IPS DF 19.7 (cell line): ENCODE results near the gene CHAMP1.
A peak's percentile ranks its signal among the peaks of the same experiment; 100 is the strongest.

Experiments used
- DNase-seq: peaks from one replicate; pipeline ENCODE4 v3.0.0-alpha.2; 2013; ENCODE audit warnings: low read depth, low spot score

Gene CHAMP1

GRCh38 chr13:114314074-114314912 is at the start of gene CHAMP1:
Gene CHAMP1 (plus strand): TSS chr13:114314503. CDS start chr13:114323843, 9,340 bp downstream.
- DNase-seq, result peak; percentile 75

GRCh38 chr13:114264886-114265611 is 49.3 kb upstream of the CHAMP1 start:
- DNase-seq, result no peak

GRCh38 chr13:114266241-114266640 is 48.1 kb upstream of the CHAMP1 start:
- DNase-seq, result no peak

GRCh38 chr13:114268344-114269280 is 45.7 kb upstream of the CHAMP1 start:
- no peak for DNase-seq

- no peak for DNase-seq
Measured at GRCh38 chr13:114269281-114269770, 45.0 kb upstream of the CHAMP1 start.

GRCh38 chr13:114272977-114273376 is 41.3 kb upstream of the CHAMP1 start:
- DNase-seq, result no peak

GRCh38 chr13:114275304-114275703 is 39.0 kb upstream of the CHAMP1 start:
- no peak for DNase-seq

- DNase-seq, result no peak
Measured at GRCh38 chr13:114279146-114279545, 35.2 kb upstream of the CHAMP1 start.

- no peak for DNase-seq
Measured at GRCh38 chr13:114279758-114280355, 34.4 kb upstream of the CHAMP1 start.

GRCh38 chr13:114281351-114282040 is 32.8 kb upstream of the CHAMP1 start, which contains the start of gene UPF3A:
Gene UPF3A (plus strand): TSS chr13:114281601. CDS start chr13:114281640, 39 bp downstream.
- DNase-seq, result peak; percentile 40

- no peak for DNase-seq
Measured at GRCh38 chr13:114282041-114282670, 32.1 kb upstream of the CHAMP1 start.

GRCh38 chr13:114283576-114283975 is 30.7 kb upstream of the CHAMP1 start:
- DNase-seq, result no peak

GRCh38 chr13:114284680-114285079 is 29.6 kb upstream of the CHAMP1 start:
- no peak for DNase-seq

GRCh38 chr13:114285166-114285808 is 29.0 kb upstream of the CHAMP1 start:
- no peak for DNase-seq

GRCh38 chr13:114286808-114287207 is 27.5 kb upstream of the CHAMP1 start:
- no peak for DNase-seq

- no peak for DNase-seq
Measured at GRCh38 chr13:114288157-114288591, 26.1 kb upstream of the CHAMP1 start.

GRCh38 chr13:114296448-114296847 is 17.9 kb upstream of the CHAMP1 start:
- no peak for DNase-seq

- DNase-seq, result no peak
Measured at GRCh38 chr13:114296902-114297301, 17.4 kb upstream of the CHAMP1 start.

GRCh38 chr13:114298866-114299265 is 15.4 kb upstream of the CHAMP1 start:
- no peak for DNase-seq
